Activated CD4-positive, alpha-beta T cell treated with anti-CD3 and anti-CD28 coated beads, Interleukin-2, amount 50 U/mL, for 16 hours (primary cell): ENCODE data around the gene DNHD1.

ENCODE experiments used
- DNase-seq: peaks from one replicate; pipeline ENCODE4 v3.0.0-alpha.2; 2020

Gene DNHD1

DNA sequence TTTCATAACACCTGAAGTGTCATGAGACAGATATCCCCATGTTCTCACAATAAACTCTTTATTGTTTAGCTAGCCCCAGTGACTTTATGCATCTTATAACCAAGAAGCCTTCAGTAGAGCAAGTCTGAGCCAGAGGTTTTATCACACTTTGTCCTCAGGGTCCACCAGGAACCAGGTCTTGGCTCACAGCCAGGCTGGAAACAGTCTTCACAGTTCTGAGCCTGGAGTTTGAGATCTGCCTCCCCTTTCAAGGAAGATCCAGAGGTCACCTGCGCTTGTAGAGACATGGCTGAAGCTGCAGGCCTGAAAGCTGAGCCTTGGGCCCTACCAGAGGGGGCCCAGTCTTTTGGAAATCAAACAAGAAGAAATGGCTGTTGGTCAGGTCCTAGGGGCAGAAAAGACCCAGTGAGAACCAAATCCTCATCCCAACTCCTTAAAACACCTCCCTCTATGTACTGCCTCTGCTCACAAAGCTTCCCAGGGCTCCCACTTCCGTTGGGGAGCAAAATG lies 102.9 kb downstream of the DNHD1 start:
- no peak for DNase-seq

DNA sequence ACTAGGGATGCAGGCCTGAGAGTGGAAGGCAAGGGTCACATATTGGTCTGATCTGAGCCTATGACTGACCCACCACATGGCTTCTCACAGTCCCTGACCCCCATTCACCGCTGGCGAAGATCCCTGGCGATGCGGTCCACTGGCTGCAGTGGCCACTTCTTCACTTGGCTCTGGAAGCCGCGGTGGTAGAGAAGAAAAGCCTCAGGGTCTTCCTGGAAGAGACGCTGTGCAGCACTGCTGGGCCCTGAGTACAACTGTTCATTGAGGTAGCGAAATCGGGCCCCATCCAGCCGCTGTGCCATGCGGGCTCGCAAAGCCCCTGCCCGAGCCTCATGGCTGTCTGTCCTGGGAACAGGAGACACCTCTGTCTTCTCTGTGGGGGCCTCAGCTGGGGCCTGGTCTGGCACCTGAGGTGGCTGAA lies 104.0 kb downstream of the DNHD1 start:
- DNase-seq, result no peak

DNA sequence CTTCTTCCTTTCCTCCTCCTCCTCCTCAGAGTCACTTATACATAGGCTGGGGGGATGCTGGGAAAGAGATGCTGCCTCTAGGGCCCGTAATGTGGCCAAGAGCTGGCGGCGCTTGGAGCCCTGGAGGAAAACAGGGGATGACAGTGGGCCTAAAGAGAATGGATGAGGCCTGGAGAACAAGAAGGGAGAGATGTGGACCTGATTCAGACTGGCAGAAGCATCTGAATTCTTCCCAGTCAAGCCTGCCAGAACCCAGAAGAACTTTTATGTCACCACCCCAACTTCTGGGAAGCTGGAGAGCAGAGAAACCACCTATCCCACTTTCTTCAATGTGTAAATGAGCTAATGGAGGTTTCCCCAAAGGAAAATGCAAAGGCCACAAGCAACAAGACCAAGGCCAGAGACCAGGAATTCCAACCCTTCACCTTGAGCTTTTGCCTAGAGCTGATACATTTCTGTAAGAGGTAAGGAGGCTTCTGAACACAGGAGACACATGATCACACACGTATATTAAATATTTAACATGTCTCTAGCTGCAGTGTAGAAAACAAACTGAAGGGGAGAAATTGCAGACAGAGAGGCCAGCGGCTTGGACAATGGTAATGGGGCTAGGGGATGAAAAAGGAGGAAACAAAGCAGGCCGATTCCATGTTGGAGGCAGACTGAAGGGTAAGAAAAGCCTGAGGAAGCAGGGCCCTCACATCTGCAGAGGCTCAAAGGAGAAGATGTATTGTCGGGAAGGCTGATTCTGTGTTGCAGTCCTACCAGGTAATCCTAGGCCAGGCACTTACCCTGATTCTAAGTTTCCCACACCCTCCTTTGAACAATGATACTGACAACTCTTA lies 105.2 kb downstream of the DNHD1 start:
- no peak for DNase-seq

DNA sequence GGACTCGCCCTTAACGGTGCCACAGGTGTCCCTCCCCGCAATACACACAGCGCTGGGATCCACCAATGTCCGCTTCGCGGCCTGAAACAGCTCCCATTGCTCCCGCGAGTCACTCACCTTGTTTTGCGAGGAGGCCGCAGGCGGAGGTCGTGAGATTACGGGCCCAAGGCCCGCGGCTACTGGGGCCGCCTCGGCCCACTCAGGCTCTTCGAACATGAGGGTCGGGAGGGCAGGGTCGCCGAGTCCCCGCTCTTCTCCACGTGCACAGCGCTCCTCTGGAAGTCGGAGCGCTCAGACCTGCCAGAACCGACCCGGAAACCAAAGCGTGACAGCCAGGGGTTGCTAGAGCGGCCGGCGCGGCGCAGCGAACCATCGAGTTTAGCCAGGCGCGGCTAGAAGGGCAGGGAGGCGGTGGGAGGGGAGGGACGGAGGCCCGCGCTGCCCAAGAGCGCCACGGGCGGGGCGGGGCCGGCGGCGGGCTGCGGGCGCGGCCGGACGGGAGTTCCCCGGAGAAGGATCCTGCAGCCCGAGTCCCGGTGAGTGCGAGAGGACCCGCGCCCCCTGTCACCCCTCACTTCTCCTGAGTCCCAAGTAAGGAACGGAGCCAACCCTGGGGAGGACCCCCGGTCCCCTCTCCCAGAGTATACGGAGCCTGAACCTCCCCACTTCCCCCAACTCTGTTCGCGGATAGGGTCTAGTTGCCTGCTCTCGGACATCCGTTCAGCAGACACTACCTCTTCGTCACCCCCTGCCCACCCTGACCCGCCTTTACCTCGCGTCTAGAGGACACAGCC lies 106.4 kb downstream of the DNHD1 start, which contains the start of the genes ILK and RRP8:
ILK (plus strand) TSS at position 488 of the 794 bp plus-strand sequence. CDS start 498 bp downstream, outside the sequence.
RRP8 (minus strand) TSS at position 330 of the 794 bp plus-strand sequence; CDS start at position 216, 114 bp downstream.
- DNase-seq, result peak; percentile 93

DNA sequence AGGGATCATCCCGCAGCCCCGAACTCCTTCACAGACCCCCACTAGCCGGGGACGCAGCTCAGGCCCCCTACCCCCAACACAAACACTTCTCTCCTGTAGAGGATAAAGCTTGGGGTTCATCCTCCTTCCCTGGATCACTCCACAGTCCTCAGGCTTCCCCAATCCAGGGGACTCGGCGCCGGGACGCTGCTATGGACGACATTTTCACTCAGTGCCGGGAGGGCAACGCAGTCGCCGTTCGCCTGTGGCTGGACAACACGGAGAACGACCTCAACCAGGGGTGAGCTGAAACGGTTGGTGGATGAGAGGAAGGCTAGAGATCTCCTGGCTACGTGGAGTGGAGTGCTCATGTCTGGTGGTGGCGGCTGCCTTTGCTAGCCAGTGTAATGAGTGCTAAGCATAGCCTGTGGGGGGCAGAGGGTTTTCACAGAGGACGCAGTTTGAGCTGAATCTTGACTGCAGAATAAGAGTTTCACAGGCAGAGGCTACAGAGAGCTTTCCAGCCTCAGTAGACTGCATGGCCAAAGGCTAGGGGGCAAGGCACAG lies 107.1 kb downstream of the DNHD1 start:
- DNase-seq, result peak; percentile 59

DNA sequence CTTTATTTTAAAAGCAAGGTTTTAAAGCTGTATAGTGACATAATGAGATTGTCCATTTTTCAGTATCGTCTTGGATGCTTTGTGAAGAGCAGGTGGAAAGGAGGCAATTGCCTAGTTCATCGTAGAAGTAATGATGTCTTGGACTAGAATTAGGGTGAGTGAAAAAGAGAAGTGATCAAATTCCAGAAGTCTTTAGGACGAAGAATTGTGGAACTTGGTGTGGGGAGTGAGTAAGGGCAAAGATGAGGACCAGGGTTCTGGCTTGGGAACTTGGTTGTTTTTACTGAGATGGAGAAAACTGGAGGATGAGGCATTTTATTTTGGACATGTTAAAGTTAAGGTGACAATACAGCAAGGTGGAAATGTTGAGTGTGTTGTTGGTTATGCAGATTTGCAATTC lies 107.7 kb downstream of the DNHD1 start:
- no peak for DNase-seq

DNA sequence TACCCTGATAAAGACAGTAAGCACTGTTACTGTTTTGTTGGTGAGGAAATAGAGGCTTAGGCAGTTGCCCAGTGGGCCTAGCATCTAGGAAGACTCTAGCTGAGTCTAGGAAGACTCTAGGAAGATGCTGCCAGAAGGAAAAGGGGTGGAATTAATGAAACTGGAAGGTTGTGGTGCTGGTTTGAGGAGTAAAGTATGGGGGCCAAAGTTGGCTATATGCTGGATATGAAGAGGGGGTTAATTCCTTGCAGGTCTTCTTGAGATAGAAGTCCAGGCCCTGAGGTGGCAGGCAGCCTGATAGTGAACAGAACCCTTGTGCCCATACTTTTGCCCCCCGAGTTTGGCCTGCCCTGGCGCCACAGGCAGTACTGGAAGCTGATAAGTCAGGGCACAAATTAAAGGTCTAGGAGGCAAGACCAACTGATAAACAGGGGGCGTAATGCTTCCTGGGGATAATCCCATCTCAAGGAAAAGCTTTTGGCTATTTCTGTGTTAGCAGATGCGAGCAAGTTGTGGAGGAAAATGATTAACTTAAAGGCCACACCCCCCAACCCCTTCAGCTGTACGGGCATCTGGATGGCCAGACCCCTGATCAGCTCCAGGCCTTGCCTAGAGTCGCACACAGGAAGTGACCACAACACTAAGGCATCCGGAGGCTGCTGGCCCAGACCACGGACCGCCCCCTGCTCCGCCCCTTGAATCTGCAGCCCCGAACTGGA lies 109.5 kb downstream of the DNHD1 start:
- DNase-seq, result peak; percentile 74

DNA sequence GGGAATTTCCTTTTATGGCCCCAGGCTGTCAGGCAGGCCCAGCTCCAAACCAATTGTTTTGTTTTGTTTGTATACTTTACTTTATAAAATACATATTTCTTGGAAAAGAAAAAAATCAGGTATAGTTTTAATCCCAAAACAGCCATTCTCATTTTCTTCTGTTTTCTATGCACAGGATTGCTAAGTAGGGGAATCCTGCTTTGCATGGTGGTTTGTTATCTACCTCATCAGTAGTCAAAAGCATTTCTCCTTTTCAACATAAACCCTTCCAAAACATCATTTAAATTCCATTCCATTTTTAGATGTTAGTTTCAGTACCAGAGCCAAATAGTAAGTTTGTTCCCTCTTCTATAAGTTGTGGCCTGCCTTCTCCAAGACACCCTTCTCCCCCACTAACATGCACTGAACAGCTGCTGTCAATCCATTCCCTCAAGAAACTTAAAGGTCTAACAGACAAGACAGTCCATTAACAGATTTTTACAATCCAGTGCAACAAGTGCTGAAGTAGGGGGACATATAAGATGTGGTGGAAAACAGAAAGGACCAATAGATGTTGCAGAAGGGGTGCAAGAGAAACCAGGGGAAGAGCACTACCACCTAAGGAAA lies 110.2 kb downstream of the DNHD1 start:
- no peak for DNase-seq

DNA sequence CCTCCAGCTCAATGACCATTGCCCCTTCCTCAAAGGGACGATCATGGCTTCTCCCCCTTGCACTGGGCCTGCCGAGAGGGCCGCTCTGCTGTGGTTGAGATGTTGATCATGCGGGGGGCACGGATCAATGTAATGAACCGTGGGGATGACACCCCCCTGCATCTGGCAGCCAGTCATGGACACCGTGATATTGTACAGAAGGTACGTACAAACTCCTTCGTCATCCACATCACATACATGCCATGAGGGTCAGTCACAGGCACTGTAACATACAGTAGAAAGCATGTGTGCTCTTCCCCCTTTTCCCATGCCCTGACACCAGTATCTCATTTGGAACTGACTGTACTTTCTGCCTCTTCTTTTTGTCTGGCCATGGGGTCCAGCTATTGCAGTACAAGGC lies 110.9 kb downstream of the DNHD1 start:
- no peak for DNase-seq

DNA sequence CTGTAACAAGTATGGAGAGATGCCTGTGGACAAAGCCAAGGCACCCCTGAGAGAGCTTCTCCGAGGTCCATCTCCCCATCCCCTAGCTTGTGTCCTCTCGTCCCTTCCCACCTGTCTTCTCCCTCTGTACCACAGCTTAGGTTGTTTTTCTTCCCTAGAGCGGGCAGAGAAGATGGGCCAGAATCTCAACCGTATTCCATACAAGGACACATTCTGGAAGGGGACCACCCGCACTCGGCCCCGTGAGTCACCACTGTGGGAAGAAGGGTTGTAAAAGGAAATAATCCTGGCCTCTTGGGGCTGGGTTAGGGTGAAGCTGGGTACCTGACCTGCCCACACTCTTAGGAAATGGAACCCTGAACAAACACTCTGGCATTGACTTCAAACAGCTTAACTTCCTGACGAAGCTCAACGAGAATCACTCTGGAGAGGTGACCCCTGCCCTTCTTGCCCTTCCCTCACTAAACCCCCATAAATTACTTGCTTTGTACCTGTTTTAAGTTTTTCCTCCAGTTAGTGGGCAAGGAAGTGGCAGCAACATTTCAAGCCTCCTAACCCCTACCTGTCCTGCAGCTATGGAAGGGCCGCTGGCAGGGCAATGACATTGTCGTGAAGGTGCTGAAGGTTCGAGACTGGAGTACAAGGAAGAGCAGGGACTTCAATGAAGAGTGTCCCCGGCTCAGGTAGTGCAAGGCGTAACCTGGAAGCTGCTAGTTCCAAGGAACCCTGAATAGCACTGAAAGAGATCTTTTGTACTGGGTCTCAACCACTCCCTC lies 111.8 kb downstream of the DNHD1 start:
- no peak for DNase-seq

DNA sequence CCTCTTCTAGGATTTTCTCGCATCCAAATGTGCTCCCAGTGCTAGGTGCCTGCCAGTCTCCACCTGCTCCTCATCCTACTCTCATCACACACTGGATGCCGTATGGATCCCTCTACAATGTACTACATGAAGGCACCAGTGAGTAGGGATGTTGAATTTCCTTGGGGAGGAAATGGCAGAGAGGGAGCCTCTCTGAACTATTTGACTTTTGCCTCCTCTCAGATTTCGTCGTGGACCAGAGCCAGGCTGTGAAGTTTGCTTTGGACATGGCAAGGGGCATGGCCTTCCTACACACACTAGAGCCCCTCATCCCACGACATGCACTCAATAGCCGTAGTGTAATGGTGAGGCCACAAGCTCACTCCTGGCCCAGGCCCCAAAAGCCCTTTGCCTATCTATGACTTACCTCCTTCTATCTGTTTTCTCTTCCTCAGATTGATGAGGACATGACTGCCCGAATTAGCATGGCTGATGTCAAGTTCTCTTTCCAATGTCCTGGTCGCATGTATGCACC lies 112.5 kb downstream of the DNHD1 start:
- DNase-seq, result no peak

DNA sequence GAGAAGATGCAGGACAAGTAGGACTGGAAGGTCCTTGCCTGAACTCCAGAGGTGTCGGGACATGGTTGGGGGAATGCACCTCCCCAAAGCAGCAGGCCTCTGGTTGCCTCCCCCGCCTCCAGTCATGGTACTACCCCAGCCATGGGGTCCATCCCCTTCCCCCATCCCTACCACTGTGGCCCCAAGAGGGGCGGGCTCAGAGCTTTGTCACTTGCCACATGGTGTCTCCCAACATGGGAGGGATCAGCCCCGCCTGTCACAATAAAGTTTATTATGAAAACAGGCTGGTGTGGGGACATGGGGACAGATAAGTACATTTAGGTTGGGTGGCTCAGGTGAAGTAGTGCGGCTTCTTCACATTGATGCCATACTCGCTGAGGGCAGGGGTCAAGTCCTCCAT lies 113.5 kb downstream of the DNHD1 start:
- no peak for DNase-seq

DNA sequence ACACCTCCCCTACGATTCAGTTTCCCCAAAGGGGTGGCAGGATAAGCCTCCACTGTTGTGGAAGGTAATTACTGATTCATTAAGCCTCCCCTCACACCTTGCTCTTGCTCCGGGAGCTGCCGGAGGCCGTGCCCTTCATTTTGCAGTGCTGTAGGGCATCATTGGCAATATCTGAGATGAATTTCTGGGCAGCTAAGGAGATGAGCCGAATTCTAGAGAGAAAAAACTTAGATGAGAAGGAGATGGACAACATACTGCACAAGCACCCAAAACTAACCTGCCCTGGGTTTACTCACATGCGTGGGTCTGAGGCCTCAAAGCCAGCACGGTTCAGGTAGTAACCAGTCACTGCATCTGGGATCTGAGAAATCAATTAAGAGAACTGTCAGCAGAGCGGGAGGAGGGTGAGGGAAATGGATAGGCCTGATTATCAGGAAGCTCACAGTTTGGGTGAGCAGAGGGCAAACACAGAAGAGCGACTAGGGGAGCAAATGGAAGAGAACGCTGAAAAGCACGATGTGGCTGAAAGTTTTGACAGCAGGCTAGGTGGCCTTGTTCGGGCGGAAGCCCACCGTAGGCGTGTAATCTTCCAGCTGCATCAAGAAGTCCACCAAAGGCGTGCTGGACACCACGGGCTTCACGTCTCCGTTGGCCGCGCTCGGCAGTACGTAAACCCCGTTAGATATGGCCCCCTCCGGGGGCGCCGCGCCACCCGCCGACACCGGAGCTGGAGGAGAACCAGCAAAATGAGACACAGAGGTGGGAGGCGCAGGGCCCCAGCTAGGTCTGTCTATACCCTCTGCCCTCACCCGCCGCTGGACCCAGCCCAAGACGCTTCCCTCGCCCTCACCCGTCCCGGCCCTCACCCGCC lies 114.2 kb downstream of the DNHD1 start:
- no peak for DNase-seq

DNA sequence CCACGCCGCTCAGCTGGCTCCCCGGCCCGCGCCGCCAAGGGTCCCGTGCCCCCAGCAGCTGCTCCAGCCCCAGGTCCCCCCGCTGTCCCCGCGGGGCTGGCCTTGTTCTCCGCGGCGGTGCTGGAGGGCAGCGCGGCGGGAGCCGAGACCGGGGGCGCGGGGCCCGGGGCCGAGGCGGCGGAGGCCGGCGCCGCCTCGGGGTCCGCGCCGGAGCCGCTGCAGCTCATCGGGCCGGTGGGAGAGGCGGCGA lies 114.8 kb downstream of the DNHD1 start:
- no peak for DNase-seq

DNA sequence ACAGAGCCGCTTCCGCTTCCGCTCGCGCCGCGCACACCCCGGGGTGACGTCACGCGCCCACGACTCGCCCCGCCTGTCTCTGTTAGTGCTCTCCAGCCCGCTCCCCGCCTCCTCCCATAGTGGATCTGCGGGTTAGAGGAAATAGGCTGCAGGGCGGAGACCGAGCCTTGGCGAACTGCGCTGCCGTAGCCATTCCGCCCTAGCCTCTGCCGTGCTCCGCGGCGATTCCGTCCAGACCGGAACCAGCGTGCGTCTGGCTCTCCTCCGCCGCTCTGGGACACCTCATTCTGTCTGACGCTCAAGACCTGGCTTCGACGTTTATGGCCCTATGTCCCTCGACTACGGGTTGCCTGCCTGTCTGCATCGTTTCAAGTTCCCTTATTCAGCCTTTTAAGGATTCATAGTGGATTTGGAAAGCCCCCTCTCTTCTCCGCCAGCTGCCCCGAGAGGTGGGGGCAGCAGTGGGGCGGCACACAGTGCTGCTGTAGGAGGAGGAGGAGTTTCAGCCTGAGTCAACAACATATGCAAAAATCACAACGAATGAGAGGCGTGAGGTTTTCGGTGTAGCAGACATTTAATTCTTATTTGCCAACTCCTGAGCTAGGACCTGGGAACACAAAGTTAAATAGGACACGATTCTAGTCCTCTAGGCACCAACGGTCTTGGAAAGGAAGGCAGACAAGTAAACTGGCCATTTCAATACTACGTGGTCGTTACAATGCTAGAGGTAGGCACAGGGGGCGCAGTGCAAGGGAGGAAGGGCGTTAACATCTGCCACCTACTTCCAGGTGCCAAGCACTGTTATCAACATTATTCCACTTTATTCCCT lies 115.3 kb downstream of the DNHD1 start, which contains the start of gene TAF10:
TAF10 (minus strand) TSS at position 4 of the 829 bp plus-strand sequence. CDS start 27 bp downstream, outside the sequence.
- DNase-seq, result peak; percentile 97

DNA sequence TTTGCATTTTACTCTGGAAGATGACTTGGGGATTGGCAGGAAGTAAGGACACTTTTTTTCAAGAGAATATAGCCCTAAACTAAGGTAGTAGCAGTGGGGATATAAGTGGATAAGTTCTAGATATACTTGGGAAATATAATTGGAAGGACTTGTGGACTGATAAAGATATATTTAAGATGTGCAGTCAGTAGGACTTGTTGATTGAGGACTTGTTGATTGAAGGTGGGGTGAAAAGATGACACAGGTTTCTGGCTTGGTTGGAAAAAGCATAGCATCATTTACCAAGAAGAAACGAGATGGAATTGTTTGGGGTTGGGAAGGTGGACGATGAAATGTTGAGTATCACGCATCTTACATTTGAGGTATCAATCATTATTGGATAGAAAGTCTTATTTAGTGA lies 116.4 kb downstream of the DNHD1 start:
- no peak for DNase-seq

DNA sequence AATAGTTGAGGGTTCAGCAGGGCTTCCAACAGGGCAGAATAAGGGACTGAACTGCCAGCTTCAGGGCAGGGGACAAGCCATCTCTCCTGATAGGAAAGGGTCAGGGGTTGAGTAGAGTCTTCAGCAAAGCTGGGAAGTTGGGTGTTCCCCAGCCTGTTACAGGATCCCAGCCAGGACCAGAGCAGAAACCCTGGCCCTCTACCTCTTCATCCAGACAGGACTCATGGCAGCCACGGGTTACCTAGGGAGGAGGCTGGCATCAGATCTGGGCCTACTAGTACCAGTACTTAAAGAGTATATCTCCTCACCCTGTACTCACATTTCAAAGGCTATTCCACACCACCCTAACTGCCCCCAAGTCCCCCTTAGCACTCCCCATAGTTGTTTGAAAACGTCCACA lies 117.4 kb downstream of the DNHD1 start:
- no peak for DNase-seq

DNA sequence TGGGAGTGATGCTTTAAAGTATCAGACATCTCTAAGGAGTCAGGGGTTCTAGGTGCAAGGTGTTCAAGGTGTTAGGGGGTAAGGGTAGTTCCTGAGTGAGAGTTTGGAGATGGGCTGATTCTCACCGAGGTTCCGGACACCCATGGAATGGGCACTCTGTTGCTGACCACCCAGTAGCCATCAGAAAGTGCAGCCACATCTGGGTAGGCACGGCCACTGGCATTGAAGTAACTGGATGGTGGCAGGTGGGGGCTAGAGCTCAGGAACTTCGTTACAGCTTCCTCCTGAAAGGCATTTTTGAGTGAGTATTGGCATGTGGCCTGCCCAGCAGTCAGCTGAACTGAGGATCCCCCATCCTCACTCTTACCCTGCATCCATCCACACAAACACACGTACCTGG lies 118.0 kb downstream of the DNHD1 start:
- no peak for DNase-seq

DNA sequence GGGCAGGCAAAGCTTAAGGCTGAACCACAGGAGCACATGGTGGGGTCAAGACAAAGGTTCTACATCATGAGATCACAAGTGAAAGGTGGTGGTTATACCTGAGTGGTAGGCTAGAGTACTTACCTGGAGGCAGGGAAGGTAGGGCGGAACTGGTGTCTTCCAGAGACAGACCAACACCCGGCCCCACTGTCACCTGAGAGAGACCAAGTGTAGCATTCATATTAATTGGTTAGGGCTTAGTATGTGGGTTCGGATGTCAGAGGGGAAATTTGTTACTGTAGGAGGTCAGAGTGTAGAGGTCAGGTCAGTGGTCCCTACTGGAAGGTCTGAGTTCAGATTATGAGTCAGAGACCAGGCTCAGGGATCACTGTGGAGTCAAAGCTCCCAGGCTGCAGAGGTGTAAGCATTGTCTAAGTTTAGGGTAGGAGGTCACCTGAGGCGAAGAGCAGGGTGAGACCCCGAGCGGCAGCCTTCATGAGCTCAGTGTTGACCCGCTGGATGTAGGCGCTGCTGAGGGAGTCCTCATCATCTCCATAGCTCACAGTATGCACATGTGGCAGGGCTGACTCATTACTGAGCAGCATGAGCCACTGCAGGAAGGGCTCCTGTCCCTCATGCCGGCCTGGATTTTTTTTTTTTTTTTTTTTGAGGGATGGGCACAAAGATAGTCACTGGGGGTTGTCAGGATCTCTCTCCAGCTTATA lies 119.0 kb downstream of the DNHD1 start:
- no peak for DNase-seq
